Mammary epithelial cell (primary cell): Measurements from ENCODE around the gene MIS12.

Source experiments
- EZH2 ChIP-seq: IDR thresholded peaks from 2 replicates; pipeline ENCODE4 v1.6.1; 2012; ENCODE audit warnings: low read length, inconsistent platforms, borderline replicate concordance
- TF ChIP-seq, protein P1 (sequence below), 2 donors: IDR thresholded peaks in 1 of 2; conservative IDR thresholded peaks in 1 of 2; 2 replicates each; pipeline ENCODE4 v1.5.1; 2011 to 2012; ENCODE audit warnings: inconsistent platforms in 2 of 2, low read length in 2 of 2, mild to moderate bottlenecking in 2 of 2, control low read depth in 1 of 2, low read depth in 1 of 2; ENCODE audit not compliant: insufficient read depth in 1 of 2; ENCODE audit errors: extremely low read depth in 1 of 2

- TF ChIP-seq, protein P1, sequence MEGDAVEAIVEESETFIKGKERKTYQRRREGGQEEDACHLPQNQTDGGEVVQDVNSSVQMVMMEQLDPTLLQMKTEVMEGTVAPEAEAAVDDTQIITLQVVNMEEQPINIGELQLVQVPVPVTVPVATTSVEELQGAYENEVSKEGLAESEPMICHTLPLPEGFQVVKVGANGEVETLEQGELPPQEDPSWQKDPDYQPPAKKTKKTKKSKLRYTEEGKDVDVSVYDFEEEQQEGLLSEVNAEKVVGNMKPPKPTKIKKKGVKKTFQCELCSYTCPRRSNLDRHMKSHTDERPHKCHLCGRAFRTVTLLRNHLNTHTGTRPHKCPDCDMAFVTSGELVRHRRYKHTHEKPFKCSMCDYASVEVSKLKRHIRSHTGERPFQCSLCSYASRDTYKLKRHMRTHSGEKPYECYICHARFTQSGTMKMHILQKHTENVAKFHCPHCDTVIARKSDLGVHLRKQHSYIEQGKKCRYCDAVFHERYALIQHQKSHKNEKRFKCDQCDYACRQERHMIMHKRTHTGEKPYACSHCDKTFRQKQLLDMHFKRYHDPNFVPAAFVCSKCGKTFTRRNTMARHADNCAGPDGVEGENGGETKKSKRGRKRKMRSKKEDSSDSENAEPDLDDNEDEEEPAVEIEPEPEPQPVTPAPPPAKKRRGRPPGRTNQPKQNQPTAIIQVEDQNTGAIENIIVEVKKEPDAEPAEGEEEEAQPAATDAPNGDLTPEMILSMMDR (conservative IDR thresholded peaks at IDR 0.05 in 1 of 2, IDR thresholded peaks at IDR 0.05 in 1 of 2; ENCODE audit: extremely low read depth in 1 of 2, insufficient read depth in 1 of 2, low read depth in 1 of 2, low read length in 2 of 2): no peak
- no peak for TF ChIP-seq EZH2
Observed at GRCh38 chr17:5485270-5486205, 828 bp upstream of the MIS12 start, which contains the start of gene DERL2.
